Astrocyte of the cerebellum (primary cell): ENCODE results near the gene DDR2.
A peak's percentile ranks its signal among the peaks of the same experiment; 100 is the strongest.

ENCODE experiments used
- DNase-seq: peaks from one replicate; pipeline ENCODE4 v3.0.0-alpha.2; 2011; ENCODE audit warnings: low read depth
- H3K4me3 ChIP-seq: 2 replicates; pipeline ENCODE4 v1.5.1; 2011; ENCODE audit warnings: mild to moderate bottlenecking, low read depth, low read length, moderate library complexity
- in situ Hi-C: cut with HindIII; loops from 2 replicates; pipeline ENCODE4 v1.10.0; 2017; ENCODE audit warnings: low sequenced_read_pairs
- TF ChIP-seq, protein P1 (sequence below): IDR thresholded peaks from 2 replicates; pipeline ENCODE4 v1.5.1; 2012; ENCODE audit warnings: low read length, low read depth, moderate library complexity, mild to moderate bottlenecking; ENCODE audit errors: missing control alignments

DDR2 gene

DNA sequence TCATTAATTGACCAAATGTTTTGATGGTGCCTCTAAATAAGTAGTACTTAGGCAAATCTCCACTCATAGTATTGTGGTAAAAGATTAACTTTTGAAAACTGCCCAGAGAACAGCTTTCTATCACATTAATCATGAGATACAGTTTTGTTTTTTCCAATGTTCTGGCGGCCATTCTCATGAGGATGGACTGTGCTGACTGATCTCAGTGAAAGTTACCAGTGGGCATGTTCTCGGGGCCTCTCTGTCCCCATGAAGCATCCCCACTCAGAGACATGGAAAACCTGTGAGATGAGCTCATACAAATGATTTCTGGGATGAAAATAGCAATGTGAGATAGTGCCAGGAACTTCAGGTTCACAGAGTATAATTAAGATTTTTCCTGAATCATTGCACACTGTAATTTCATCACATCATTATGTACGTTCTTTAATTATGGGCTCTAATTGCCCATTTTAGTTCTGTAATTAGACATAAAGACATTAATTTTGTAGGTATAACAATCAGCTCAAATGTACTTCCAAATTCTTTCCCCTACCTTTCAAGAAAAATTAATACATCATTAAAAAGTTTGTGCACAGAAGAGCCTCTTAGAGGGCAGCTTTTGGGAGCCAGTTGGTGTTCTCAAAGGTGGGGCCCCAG, 40.5 kb downstream of the DDR2 start:
- no peak for DNase-seq
- TF ChIP-seq, protein P1, sequence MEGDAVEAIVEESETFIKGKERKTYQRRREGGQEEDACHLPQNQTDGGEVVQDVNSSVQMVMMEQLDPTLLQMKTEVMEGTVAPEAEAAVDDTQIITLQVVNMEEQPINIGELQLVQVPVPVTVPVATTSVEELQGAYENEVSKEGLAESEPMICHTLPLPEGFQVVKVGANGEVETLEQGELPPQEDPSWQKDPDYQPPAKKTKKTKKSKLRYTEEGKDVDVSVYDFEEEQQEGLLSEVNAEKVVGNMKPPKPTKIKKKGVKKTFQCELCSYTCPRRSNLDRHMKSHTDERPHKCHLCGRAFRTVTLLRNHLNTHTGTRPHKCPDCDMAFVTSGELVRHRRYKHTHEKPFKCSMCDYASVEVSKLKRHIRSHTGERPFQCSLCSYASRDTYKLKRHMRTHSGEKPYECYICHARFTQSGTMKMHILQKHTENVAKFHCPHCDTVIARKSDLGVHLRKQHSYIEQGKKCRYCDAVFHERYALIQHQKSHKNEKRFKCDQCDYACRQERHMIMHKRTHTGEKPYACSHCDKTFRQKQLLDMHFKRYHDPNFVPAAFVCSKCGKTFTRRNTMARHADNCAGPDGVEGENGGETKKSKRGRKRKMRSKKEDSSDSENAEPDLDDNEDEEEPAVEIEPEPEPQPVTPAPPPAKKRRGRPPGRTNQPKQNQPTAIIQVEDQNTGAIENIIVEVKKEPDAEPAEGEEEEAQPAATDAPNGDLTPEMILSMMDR = no peak
- no peak overlapping the region for H3K4me3 ChIP-seq
- in situ Hi-C loops = no loop called here

DNA sequence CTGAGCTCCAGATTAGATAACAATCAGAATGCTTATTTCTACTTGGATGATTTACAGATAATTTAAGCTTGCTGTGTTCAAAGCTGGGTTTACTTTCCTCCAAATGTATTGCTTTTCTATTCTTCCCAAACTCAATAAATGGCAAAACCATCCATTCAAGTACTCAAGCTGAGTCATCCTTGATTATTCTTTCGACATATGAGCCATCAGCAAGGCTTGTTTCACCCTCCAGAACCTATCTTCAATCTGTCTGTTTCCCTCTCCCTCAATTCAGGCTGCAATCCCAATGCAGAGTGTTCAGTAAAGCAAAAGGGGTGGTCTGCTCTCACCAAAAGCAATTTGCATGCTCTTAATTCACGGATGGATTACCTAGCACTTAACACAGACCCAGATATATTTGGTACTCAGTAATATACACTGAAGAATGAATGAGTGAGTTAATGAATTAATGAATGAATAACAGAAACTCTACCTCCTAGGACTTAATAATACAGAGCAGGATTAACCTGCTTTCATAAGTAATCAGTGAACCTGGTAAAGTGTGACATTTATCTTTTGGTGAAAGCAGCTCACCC, 41.9 kb downstream of the DDR2 start:
- DNase-seq = no peak
- TF ChIP-seq, protein P1 = no peak
- in situ Hi-C loops = no loop called here
- H3K4me3 ChIP-seq = no peak overlapping the region

DNA sequence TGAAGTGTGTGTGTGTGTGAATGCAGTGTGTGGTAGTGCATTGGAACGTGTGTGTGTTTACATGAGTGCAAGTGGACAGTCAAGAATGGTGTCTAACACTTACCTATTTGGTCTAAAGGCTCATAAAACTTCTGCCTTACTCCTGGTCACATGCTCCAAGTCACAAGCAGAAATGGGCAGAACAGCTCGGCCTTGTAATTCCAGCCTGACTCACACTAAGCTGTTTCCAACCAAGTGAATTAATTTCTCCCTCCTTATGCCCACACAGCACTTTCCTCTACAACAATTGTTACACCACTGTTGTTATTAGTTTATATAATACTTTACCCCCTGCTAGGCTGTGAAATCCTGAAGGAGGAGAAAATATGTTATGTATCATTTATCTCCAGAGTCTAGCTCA, 43.8 kb downstream of the DDR2 start:
- DNase-seq = peak; percentile 81
- TF ChIP-seq, protein P1 = no peak
- no peak overlapping the region for H3K4me3 ChIP-seq
- in situ Hi-C loops = no loop called here

DNA sequence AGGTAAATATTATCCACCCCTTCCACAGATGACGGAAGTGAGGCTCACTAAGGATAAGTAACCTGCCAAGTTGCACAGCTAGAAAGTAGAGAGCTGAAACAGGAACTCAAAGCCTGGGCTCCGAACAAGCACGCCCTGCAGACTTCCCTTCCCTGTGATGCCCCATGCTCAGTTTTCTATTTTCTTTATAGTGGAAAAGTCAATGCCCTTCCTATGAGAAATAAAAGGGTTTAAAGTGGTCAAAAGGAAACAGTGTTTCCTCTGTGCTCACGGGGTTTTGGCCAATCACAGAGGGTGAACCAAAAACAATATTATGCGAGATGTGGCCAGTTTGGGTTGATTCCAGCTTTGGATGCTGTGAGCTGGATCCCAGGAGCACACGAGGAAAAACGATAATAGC, 44.5 kb downstream of the DDR2 start:
- H3K4me3 ChIP-seq = no peak overlapping the region
- peak; percentile 35 for DNase-seq
- in situ Hi-C loops = no loop called here
- TF ChIP-seq, protein P1 = no peak

DNA sequence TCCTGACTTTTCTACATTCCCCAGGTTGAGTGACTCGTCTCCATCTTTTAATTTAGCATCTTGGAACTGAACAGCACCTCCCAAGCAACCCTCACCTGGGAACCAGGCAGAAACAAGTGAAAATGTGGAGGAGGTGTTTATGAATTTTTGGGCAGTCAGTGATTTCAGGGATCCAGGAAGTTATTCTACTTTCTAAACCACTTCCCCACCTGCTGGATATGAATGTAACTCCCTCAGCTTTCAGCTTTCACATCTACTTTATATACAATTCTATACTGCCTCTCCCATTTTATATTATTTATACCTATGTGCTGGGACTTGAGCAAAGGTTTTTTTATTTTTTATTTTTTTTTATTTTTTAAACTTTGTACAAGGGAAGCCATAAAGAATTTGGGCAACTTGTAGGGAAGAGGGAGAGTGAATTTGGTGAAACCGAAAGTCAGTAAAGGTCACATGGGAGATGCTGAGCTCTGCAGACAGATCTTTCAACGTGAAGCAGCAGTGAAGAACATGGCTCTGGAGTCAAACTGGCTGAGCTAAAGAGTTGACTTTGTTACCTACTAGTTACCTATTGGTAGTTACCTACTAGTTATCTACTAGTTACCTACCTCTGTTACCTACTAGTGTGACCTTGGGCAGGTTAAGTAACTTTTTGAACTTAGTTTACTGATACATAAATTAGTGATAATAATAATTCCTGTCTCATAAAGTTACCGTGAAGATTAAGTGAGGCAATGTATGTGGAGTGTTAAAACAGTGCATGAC, 45.5 kb downstream of the DDR2 start:
- DNase-seq = no peak
- TF ChIP-seq, protein P1 = no peak
- in situ Hi-C loops = no loop called here
- H3K4me3 ChIP-seq = no peak overlapping the region

DNA sequence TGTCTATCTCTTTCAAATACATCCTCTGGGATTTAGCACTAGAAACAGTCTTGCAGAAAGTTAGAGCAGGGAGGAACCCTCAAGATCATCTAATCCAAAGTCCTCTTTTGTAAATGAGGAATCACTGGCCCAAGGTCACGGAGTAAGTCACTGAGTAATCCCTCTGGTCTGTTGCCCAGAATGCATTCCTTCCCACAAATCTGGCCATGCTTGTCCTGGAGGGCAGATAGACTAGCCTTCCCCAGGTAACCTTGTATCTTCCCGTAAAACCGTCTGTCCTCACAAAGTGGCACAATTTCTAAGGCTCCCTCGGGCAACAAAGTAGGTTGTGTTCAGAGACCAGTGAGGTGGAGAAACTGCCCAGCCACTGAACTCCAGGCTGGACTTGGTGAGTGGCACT, 46.2 kb downstream of the DDR2 start:
- TF ChIP-seq, protein P1 = no peak
- in situ Hi-C loops = no loop called here
- H3K4me3 ChIP-seq = no peak overlapping the region
- peak; percentile 68 for DNase-seq
